ENCODE results near the gene STAP2.
"Not testable (repeated sequence)": the region's sequence is repeated elsewhere in the genome, so short reads cannot be mapped to it uniquely, and the experiment has no call there.

The STAP2 gene

DNA sequence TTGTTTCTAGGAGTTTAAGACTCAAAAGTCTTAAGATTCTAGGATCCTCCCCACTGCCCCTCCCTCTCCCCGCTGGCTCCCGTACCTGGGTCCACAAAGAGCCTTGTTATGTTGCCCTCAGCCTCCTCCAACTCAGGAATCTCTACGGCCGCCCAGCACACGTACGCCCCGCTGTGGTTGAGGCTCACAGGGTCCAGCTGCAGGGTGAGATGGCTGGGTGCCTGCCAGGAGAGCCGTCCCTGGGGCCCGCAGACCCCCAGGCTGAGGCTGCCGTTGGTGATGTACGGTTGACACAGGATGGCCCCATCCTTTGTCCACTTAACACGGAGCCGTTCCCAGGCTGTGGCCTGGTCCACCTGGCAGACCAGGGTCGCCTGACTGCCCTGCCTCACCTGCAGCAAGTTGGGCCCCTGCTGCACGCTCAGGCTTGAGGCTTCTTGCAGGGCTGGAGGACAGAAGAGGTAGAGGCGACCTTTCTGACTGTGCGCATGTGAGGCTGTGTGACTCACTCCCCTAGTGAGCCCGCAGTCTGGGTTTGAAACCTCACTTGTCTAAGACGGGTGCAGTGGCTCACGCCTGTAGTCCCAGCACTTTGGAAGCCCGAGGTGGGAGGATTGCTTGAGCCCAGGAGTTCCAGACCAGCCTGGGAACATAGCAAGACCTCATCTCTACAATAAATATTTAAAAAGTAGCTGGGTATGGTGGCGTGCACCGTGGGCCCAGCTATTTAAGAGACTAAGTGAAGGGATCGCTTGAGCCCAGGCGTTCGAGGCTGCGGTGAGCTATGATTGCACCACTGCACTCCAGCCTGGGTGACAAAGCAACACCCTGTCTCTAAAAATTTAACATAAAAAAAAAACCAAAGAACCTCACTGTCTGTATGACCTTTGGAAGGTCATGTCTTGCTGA, 40.5 kb downstream of the STAP2 start:
- no peak for DNase-seq

DNA sequence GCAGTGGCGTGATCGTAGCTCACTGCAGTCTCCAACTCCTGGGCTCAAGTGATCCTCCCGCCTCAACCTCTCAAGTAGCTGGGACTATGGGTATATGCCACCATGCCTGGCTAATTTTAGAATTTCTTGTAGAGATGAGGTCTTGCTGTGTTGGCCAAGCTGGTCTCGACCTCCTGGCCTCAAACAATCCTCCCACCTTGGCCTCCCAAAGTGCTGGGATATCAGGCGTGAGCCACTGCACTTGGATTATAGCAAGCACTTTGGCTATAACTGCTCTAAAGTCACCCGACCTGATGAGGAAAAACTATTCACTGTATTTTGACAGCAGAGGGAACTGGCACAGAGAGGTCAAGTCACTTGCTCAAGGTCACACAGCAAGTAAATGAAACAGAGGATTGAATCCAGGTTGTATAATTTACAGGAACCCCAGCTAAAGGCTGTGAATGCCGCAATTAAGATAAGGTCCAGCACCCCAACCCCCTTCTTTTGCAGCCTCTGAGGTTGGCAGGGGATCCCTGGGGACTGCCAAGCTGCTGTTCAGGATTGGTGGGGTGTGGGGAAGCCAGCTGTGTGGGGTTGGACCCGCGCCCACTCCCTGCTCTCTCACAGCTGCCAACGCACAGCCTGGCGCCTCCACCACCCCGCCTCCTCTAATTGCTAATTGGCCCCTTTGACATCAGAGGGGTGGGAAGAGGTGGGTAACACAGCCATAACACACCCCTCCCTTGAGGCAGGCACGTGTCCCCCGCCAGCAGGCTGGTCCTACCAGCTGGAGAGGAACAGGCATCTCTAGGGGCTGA, 42.5 kb downstream of the STAP2 start:
- DNase-seq: no peak

DNA sequence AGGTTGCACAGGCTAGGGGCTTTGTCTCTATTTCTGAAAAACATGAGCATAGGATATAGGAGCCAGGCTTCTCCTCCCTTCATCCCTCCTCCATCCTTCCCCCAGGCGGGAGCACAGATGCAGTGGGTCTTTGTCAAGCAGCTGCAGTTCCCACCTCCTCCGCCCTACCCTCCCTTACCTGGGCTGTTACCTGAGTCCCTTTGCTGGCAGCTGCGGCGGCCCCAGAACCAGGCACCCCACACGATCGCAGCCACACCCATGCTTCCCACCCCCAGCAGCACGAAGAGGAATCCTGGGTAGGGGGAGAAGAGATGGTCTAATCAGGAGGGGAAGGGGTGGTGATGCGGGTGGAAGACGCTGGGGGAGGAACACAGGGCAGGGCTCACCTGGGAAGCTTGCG, 44.2 kb downstream of the STAP2 start:
- DNase-seq: no peak

DNA sequence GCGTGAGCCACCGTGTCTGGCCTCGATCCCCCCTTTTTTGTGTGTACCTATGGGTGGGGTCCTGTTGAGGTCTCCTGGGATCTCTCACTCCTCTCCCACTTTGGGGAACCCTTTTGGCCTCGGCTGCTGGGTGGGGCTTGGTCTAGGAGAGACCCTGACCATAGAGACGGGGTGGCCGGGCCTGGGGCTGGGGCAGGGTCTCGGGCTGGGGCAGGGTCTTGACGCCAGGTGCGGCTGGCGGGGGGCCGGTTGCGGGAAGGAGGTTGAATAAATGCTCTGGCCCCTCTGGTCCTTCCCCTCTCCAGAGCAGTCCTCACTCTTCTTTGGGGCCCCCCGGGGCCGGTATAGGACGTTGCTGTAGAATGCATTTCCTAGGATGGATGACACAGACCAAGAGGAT, 46.1 kb downstream of the STAP2 start:
- no peak for DNase-seq

DNA sequence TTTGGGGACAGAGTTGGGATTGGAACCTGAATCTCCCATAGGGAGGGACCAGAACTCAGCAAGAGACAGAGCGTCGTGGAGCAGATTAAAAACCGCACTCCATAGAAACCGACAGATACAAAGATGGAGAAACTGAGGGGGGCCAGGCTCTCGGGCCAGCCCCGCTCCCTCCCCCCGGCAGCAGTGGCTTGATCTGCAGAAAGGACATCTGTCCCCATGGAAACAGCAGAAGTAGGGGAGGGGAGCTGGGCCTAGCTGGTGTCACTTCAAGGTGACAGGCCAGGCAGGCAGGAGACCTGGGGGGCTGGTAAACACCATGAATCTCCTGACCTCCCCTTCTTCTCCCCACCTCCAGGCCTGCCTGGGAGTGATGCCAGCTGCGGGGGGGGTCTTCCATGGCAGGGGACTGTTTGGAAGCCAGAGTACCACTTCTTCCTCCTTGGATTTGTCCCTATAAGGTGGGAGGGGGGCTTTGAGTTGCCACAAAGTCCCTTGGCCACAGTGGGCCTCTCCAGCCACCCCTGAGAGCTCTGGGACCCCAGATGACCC, 47.4 kb downstream of the STAP2 start:
- no peak for DNase-seq

DNA sequence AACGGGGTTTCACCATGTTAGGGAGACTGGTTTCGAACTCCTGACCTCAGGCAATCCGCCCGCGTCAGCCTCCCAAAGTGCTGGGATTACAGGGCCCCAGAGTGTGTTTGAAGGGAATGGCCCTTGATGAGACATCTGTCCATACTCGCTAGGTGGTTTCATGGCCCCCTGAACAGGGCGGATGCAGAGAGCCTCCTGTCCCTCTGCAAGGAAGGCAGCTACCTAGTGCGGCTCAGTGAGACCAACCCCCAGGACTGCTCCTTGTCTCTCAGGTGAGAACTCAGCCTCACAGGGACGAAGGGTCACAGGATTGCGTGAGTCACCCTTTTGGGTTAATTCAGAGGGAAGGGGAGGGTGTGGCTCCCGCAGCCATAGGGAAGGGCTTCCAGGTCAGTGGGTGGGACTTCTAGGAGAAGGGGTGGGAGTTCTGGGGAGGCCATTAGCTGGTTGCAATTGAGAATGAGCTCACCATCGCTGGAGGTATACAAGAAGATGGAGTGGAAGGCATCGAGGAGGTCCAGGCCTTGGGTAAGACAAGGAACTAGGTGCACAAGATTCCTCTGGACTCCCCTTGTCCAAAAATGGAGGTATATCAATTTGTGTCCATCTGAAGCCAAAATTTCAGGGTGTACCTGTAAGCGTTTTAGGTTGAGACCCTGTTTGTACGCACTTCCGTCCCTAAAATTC, 50.4 kb downstream of the STAP2 start:
- DNase-seq: no peak

DNA sequence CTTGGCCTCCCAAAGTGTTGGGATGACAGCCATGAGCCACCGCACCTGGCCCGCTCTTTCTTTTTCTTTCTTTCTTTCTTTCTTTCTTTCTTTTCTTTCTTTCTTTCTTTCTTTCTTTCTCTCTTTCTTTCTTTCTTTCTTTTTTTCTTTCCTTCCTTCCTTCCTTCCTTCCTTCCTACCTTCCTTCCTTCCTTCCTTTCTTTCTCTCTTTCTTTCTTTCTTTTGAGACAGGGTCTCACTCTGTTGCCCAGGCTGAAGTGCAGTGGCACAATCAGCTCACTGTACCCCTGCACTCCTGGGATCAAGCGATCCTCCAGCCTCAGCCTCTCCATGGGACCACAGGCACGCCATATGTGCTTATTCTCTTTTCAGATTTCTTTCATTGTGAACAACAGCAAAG, 52.5 kb downstream of the STAP2 start:
- not testable (repeated sequence) for DNase-seq

DNA sequence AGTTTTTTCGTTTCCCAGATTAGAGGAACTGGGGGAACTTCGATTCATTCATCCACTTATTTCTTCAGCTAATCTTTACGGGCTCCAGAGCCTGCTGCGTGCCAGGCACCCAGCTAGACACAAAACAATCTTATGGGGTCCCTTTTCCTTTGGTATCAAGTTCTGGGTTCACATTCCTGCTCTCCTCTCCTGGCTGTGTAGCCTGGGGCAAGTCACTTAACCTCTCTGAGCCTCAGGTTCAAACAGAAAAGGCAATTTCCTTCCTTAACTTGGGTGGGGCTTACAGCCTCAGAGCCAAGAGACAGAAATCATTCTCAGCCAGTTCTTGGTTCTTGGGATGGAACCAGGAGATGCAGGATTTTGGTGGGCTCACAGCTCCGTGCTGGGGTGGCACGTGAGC, 53.7 kb downstream of the STAP2 start:
- DNase-seq: no peak

DNA sequence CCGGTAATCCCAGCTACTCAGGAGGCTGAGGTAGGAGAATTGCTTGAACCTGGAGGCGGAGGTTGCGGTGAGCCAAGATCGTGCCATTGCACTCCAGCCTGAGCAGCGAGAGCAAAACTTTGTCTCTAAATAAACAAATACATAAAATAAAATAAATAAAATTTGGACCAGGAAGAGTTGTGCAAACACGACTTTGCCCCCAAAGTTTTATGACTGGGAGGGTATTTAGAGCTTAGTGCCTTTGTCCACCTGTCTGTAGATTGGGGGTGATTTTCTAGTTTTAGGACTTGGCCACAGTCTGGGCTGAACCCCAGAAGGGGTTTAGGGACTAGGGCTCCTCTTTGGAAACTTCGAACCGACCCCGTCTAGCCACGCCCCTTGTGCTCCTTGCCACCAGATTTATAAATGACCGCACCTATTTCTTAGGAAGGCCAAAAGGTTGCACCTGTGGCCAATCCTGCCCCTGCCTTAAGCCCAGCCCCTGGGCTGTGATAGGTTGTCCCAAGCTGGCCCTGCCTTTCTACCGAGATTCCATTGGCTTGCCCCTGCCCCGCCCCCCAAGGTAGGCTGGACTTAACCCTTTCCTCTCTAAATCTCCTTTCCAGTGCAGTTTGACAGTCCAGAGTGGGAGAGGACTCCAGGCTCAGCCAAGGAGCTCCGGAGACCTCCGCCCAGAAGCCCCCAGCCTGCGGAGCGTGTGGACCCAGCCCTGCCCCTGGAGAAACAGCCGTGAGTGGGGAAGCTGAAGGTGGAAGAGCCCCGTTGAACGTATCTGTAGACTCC, 54.3 kb downstream of the STAP2 start:
- DNase-seq: no peak

DNA sequence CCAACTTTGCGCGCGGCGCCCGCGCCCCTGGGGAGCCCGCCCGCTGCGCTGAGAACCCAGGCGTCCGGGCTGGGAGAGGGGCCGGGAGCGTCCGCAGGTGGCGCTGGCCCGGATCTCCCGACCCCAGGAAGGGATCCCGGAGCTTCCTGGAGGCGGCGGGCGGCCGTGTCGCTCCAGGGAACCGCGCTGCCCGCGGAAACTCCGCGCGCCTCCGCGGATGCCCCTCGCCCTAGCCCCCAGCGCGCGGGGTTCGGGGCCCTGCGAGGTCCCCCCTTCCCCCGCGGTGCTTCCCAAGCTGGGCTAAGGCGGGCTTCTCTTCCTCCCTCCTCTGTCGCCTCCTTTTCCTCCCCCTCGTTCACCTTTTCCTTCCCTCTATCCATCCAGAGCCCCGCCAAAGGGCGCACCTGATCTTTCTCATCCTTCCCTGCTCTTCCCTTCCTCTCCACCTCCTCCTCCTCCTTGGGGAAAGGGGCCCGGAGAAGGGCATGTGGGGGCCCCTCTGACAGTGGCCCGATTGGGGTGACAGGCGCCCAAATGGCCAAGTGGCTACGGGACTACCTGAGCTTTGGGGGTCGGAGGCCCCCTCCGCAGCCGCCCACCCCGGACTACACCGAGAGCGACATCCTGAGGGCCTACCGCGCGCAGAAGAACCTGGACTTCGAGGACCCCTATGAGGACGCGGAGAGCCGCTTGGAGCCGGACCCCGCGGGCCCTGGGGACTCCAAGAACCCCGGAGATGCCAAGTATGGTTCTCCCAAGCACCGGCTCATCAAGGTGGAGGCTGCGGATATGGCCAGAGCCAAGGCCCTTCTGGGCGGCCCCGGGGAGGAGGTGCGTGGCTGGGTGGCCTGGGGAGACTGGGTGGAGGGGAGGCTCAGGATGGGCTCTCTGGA, 58.9 kb downstream of the STAP2 start:
- DNase-seq: no peak

DNA sequence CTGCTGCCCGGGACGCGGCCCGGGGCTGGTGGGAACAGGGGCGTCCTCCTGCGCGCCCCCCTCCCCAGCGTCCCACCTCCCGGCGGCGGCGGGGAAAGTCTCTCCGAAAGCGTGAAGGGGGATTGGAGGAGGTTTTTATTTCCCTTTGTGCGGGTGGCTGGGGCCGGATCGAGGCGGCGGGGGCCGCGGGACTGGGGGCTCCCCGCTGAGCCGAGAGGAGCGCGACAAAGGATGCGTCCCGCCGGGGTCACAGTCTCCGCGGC, 59.4 kb downstream of the STAP2 start:
- DNase-seq: no peak

DNA sequence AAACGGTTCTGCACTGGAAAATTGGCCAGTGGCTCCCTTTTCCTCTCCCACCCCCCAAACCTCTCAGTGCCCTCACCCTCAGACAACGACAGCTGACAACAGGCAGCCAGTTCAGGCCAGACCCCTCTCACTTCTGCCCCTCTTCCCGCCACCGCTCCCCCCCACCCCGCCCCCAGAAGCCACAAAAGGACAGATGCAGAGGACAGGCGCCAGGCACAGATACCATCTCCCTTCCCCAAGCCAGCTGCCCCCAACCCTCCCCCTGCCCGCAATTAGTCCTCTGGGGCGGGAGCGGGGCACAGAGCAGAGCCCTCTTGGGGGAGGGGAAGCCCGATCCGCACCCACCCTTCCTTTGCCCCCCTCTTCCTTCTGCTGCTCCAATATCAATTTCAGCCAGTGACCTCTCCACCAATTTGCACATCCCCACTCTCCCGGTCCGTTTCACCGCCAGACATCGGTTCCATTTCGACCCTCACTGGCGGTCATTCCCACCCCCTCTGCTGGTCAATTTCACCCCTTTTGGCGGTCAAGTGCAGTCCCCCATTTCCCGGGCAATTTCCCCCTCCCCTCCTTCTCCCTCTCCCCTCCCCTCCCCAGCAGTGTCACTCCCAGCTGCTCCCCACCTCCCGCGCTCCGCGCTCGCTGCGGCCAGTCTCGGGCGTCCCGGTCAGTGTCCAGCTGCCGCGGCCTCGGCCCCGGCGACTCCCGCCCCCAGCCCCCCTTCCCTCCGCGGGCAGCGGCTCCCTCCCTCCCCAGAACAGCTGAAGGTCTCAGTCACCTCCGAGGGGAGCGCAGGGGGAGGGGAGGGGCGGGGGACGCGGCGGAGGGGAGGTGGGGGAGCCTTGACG, 60.0 kb downstream of the STAP2 start, which contains the start of gene SHD:
Gene SHD, plus strand, starts transcription at position 848 of the 848 bp plus-strand sequence. CDS start 798 bp downstream, outside the sequence.
- DNase-seq: no peak

DNA sequence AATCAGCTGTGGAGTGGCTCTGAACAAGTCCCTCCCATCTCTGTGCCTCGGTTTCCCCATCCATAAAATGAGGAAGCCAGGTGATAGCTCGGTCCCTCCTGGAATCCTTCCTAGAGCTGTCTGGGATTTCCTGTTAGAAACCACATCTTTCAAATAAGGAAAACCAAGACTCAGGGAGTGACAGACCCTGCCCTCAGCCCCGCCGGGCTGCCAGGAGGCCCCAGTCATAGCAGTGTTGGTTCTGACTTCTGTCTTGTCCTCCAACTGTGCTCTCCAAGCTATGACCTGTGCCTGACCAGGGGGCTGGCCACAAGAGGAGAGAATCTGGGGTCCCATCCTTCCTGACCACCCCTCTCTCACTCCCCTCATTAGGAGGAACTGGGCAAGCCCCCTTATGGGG, 60.6 kb downstream of the STAP2 start:
- DNase-seq: no peak

DNA sequence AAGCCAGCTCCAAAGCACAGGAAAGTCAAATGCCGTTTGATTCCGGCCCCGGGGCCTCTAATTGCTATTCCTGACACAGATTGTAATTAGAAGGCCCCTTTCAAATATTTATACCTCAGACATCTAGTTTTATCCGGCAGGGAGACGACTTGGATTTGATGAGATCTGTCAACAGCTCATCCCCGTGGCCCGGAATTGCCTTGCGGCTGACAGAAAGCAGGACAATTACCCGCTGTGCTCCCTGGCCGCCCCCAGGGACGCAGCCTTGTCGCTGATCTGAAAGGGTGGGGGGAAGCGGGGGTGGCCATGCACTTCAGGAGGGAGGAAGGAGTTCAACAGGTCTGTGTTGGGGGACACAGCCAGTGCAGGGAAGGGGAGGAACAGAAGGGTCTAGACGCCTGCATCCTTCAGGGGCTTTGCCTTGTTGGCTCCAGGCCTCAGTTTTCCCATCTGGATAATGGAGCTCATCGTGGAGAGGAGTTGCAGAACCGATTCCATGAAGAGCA, 61.4 kb downstream of the STAP2 start:
- no peak for DNase-seq

DNA sequence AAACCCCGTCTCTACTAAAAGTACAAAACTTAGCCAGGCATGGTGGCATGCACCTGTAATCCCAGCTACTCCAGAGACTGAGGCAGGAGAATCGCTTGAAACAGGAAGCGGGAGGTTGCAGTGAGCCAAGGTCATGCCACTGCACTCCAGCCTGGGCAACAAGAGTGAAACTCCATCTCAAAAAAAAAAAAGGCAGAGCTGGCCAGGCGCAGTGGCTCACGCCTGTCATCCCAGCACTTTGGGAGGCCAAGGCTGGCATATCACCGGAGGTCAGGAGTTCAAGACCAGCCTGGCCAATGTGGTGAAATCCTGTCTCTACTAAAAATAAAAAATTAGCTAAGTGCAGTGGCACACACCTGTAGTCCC, 64.3 kb downstream of the STAP2 start:
- not testable (repeated sequence) for DNase-seq

Measured in fibroblast of skin of right quadriceps (primary cell).